ENCODE measurements around the gene PDK4.

Gene PDK4

GRCh38 chr7:95582578-95583293 is 13.6 kb downstream of the PDK4 start:
- TF ChIP-seq REST (IDR thresholded peaks at IDR 0.05; ENCODE audit: insufficient read depth in 1 of 2, low read depth in 2 of 2, low read length in 2 of 2) (no peak), POLR2AphosphoS5 (IDR thresholded peaks at IDR 0.05; ENCODE audit: low read depth, low read length) (no peak), TAF1 (IDR thresholded peaks at IDR 0.05; ENCODE audit: borderline replicate concordance, insufficient read depth, low read length) (no peak), SIN3A (IDR thresholded peaks at IDR 0.05; ENCODE audit: borderline replicate concordance, insufficient read depth, low read length) (no peak), FOXP2 (optimal IDR thresholded peaks at IDR 0.05; ENCODE audit: borderline replicate concordance, extremely low read depth, extremely low read length, insufficient read depth) (no peak)

GRCh38 chr7:95581467-95581866 is 14.8 kb downstream of the PDK4 start:
- no peak for TF ChIP-seq POLR2AphosphoS5 (IDR thresholded peaks at IDR 0.05; ENCODE audit: low read depth, low read length)
- TF ChIP-seq SIN3A (IDR thresholded peaks at IDR 0.05; ENCODE audit: borderline replicate concordance, insufficient read depth, low read length): no peak
- no peak for TF ChIP-seq REST (IDR thresholded peaks at IDR 0.05; ENCODE audit: insufficient read depth in 1 of 2, low read depth in 2 of 2, low read length in 2 of 2)
- TF ChIP-seq TAF1 (IDR thresholded peaks at IDR 0.05; ENCODE audit: borderline replicate concordance, insufficient read depth, low read length): no peak
- TF ChIP-seq FOXP2 (optimal IDR thresholded peaks at IDR 0.05; ENCODE audit: borderline replicate concordance, extremely low read depth, extremely low read length, insufficient read depth): no peak

GRCh38 chr7:95579318-95579717 is 17.0 kb downstream of the PDK4 start:
- TF ChIP-seq POLR2AphosphoS5 (IDR thresholded peaks at IDR 0.05; ENCODE audit: low read depth, low read length) (no peak), TAF1 (IDR thresholded peaks at IDR 0.05; ENCODE audit: borderline replicate concordance, insufficient read depth, low read length) (no peak)

GRCh38 chr7:95578299-95578855 is 17.9 kb downstream of the PDK4 start:
- no peak for TF ChIP-seq REST (IDR thresholded peaks at IDR 0.05; ENCODE audit: insufficient read depth in 1 of 2, low read depth in 2 of 2, low read length in 2 of 2)
- TF ChIP-seq FOXP2 (optimal IDR thresholded peaks at IDR 0.05; ENCODE audit: borderline replicate concordance, extremely low read depth, extremely low read length, insufficient read depth): no peak
- TF ChIP-seq SIN3A (IDR thresholded peaks at IDR 0.05; ENCODE audit: borderline replicate concordance, insufficient read depth, low read length): no peak
- TF ChIP-seq POLR2AphosphoS5 (IDR thresholded peaks at IDR 0.05; ENCODE audit: low read depth, low read length): no peak

GRCh38 chr7:95577137-95577536 is 19.2 kb downstream of the PDK4 start:
- TF ChIP-seq POLR2AphosphoS5 (IDR thresholded peaks at IDR 0.05; ENCODE audit: low read depth, low read length) (no peak), FOXP2 (optimal IDR thresholded peaks at IDR 0.05; ENCODE audit: borderline replicate concordance, extremely low read depth, extremely low read length, insufficient read depth) (no peak), SIN3A (IDR thresholded peaks at IDR 0.05; ENCODE audit: borderline replicate concordance, insufficient read depth, low read length) (no peak), TAF1 (IDR thresholded peaks at IDR 0.05; ENCODE audit: borderline replicate concordance, insufficient read depth, low read length) (no peak), REST (IDR thresholded peaks at IDR 0.05; ENCODE audit: insufficient read depth in 1 of 2, low read depth in 2 of 2, low read length in 2 of 2) (no peak)
